Epithelial cell of proximal tubule (primary cell): ENCODE measurements around the gene FAM236B. TPM values are rescaled to one million over a fixed set of nuclear protein-coding genes. Genes with fewer than 3 reads are reported as not detected.

ENCODE experiments used
- total RNA-seq: library from RNA; depleted of rRNA; stranded (reverse); fragments of >200 nt; gene quantifications from 2 replicates; pipeline ENCODE4 v1.2.3, GENCODE V29; 2015

FAM236B gene
- total RNA-seq, 1 donor from 2014 or later = not detected

Other genes starting within 250 kb of the FAM236B start
- 13.2 and 14.0 TPM in 2 replicates for gene HDAC8, start 209.8 kb downstream of the FAM236B start, total RNA-seq
- gene PHKA1, start 68.4 kb downstream of the FAM236B start, total RNA-seq = 5.5 and 8.6 TPM in 2 replicates
- gene DMRTC1B, start 5.8 kb downstream of the FAM236B start, total RNA-seq = not detected in 2 replicates
- not detected in 2 replicates for gene FAM236D, start 25.6 kb upstream of the FAM236B start, total RNA-seq
- gene FAM236C, start 130.0 kb upstream of the FAM236B start, total RNA-seq = not detected in 2 replicates
- not detected in 2 replicates for gene FAM236A, start 155.5 kb upstream of the FAM236B start, total RNA-seq
- gene DMRTC1, start 161.2 kb upstream of the FAM236B start, total RNA-seq = not detected in 2 replicates
- gene PABPC1L2B, start 220.3 kb upstream of the FAM236B start, total RNA-seq = not detected in 2 replicates